NK-92 treated with Interleukin-12 subunit alpha and Interleukin-12 subunit beta, amount 100 ng/mL, for 24 hours (cell line): ENCODE results near the gene TBC1D4.

Source experiments
- DNase-seq: peaks from one replicate; lab custom pipeline; 2025; lab: John Stamatoyannopoulos, UW

Gene TBC1D4

DNA sequence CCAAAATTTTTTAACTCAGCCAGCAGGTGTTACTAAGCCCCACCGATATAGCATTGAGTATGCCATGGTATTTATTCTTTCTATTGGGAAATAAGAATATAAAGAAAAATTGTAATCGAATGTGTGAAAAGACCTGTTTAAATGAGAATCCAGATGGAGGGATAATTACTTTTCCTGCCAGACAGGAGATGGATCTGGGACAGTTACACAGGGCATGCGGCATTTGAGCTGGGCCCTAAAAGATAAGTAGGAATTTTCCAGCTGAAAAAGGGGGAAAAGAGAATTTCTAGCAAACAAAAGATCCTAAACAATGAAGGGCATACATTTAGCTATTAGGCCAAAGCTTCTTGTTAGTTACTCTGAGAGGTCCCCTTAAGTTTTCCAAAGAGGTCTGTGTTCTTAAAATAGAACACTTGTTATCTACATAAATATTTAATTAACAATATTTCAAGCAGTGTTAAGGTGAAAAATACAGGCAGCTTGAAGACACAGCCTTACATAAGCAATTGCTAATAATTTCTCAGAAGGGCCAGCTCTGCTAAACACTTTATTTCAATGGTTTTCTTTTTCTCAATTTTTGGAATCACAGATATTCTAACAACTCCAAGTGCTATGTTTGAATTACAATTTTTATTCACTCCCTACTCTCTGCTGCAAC is 63.7 kb downstream of the TBC1D4 start:
- no peak for DNase-seq

- DNase-seq, result no peak
These were observed 64.3 kb downstream of the TBC1D4 start for GRCh38 chr13:75417656-75418055.

DNA sequence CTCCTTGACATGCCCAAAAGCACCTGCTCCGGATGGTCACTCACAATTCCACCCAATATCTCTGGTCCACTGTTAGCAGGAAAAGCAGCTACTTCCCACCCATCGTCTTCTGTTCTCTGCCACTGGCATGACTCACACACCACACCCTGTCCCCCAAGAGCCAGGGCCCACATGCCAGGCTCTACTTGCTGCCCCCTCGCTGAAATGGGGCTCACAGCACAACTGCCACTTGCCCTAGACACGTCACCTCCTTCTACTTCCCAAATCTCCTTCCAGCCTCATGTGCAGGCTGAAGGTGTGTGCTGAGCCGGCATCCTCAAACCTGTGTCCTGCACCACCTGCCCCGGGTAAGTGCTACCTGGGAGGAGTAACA is 65.0 kb downstream of the TBC1D4 start:
- DNase-seq, result no peak

GRCh38 chr13:75416327-75417011 is 65.5 kb downstream of the TBC1D4 start:
- DNase-seq, result no peak

GRCh38 chr13:75415694-75416093 is 66.3 kb downstream of the TBC1D4 start:
- no peak for DNase-seq

DNA sequence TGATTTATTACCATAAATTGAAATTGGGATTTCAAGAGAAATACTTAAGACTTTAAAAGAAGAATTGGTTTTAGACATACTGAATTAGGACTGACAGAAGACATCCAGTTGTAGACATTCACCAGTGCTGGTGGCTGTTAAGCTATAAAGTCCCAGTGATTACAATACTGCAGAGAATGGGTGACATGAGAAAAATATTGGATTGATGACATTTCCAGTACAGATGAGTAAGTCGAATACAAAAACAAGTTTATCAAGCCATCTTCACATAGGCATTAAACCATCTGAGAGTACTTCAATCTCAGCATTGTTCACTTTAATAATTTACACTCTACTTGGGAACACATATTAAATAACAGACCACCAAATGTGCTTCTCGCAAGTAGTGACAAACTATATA is 66.8 kb downstream of the TBC1D4 start:
- no peak for DNase-seq

- DNase-seq, result no peak
These were observed 67.7 kb downstream of the TBC1D4 start for GRCh38 chr13:75414036-75414827.

GRCh38 chr13:75411924-75412537 is 69.9 kb downstream of the TBC1D4 start:
- no peak for DNase-seq

GRCh38 chr13:75410207-75410606 is 71.8 kb downstream of the TBC1D4 start:
- no peak for DNase-seq

GRCh38 chr13:75407998-75408397 is 74.0 kb downstream of the TBC1D4 start:
- no peak for DNase-seq

- no peak for DNase-seq
These were observed 74.5 kb downstream of the TBC1D4 start for GRCh38 chr13:75407473-75407872.

GRCh38 chr13:75405976-75406703 is 75.8 kb downstream of the TBC1D4 start:
- no peak for DNase-seq

- DNase-seq, result no peak
These were observed 77.2 kb downstream of the TBC1D4 start for GRCh38 chr13:75404726-75405125.

DNA sequence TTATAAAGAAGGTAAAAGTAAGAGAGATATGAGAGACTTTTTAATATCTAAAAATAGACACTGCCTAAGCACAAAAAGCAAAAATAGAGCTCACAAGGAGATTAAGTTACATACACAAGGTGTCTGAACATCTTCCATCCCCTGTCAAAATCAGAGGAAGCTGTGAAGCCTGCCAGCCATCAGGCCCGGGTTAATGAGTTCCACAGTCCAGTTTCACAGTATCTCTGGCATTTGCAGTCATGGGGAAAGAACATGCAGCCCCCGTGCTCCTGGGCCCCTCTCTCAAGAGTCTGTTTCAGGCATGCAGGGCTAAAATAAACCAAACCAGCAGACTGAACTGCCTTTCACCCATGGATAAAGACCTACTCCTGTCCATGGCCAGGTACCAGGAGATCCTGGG is 79.2 kb downstream of the TBC1D4 start:
- DNase-seq, result no peak

- no peak for DNase-seq
These were observed 81.2 kb downstream of the TBC1D4 start for GRCh38 chr13:75400775-75401174.

DNA sequence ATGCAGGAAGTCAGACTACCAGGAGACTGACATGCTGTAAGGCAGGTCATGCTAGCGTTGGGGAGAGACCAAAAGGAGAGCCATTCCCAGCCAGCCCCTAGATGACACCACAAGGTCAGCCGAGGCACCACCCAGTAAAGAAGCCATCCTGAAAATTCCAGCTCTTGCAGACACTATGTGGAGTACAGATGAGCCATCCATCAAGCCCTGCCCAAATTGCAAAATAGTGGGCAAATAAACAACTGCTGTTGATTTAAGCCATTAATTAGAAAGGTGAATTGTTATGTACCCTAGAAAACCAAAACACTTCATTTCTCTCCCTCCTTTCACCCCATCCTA is 82.1 kb downstream of the TBC1D4 start:
- DNase-seq, result no peak

- no peak for DNase-seq
These were observed 82.6 kb downstream of the TBC1D4 start for GRCh38 chr13:75399168-75399878.

- no peak for DNase-seq
These were observed 83.9 kb downstream of the TBC1D4 start for GRCh38 chr13:75398072-75398471.

DNA sequence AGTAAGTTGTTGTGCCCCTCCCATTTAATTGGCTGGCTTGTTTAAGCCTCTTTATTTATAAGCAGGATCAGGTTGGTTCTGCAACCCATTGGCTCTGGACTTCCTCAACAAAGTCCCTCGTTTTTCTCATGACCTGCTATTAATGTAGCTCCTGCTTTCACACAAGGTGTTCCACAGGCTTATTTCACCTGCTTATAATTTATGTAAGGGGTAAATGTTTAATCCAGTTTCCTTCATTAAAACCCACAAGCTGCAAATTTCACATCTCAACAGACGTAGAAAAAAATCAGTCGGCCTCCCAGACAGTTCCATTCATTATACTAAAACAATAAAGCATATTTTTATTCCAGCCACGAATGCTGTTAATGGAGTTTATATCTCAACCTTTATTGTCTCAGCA is 86.1 kb downstream of the TBC1D4 start:
- no peak for DNase-seq

DNA sequence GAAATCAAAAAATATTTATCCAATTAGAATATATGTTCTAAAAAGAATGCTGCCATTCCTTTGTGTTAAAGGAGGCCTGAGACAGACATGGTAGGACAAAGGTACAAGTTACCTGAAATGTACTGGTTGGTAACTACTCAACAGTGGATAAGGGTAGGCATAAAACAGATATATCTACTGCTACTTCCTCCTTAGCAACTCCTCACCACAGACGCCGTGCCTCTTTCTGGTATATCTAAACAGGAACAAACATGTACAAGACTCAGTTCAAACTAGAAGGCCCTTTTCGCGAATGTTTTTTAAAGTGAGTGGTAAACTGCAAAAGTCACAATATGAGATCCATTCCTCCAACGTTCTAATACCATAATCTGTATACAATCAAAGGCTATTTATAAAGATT is 86.9 kb downstream of the TBC1D4 start:
- no peak for DNase-seq

DNA sequence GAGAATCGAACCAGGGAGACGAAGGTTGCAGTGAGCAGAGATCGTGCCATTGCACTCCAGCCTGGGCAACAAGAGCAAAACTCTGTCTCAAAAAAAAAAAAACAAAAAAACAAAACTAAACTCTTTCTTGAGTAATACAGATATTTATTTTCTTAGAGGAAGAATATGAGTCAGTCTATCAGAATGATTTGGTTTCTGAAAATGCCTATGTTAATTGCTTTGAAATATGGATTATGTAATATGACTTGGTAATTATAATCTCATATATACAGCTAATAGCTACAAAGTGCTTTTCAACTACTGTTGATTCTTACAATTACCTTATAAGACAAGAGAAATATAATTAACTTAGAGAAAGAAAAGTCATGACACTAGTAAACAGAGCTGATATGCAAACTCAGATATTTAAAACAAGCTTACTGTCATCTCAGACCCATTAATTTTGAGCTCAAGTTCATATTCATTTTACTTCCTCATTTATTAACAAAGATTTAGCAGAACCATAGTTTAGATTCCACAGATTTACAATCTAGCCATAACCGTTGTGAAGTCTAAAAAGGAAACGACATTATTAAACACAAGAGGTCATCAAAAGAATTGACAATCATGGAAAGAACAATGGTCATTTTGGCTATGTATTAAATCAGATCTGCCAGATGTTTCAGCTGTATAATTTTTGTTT is 88.0 kb downstream of the TBC1D4 start:
- no peak for DNase-seq
